Measurements from ENCODE around the gene TMTC1. TPM values are rescaled to one million over a fixed set of nuclear protein-coding genes. Genes with fewer than 3 reads are reported as not detected.
"Not testable (repeated sequence)": the region's sequence is repeated elsewhere in the genome, so short reads cannot be mapped to it uniquely, and the experiment has no call there.

TMTC1 gene
- total RNA-seq, 2 donors from 2014 or later: 15.6 to 20.1 TPM

DNA sequence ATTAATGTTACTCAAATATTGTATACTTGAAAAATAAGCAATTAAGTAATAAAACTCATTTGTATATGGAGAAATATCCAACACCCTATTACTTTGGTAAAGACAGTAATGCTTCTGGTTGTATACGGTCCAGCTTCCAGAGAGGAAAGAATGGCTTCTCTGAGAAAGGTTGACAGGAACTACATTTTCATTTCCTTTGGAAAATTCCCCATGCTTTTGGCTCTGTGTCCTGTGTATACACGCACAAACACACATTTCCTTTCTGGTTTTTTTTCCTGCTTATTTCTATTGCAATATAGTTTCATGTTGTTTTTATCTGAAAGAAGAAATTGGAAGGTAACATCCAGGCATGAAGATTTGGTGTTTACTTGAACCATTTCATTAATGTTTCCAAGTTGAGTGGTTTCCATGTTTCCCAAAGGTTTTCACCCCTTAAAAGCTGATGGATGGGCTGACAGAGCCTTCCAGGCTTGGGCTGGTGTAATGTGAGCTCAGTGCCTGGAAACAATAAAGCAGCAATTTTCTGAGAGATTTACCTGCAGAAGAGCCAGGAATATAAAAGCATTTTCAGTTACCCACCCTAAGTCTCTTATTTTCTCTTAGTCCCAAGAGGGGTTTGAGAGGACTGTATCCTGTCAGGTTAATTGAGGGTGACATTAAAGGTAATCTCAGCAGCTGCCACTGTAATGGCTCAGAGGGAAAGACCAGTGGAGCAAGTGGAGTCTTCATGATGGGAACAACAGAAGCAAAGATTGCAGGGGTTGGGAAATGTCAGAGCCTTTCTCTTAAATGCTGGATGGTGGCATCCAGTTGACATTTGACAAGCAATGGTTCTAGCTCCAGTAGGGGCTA is 33.4 kb upstream of the TMTC1 start:
- DNase-seq: no peak
- no peaks in the 10 kb centered on the region for H3K4me1 ChIP-seq
- 68 to 69% methylated on average over 2 of the region's 2 CpGs for WGBS, 2 donors
- intact Hi-C loops (cut with DNase I): no loop called here
- no peak overlapping the region for H3K27ac ChIP-seq
- H3K4me3 ChIP-seq: no peak overlapping the region
- no peaks in the 10 kb centered on the region for H3K9me3 ChIP-seq
- ATAC-seq: no peak
- TF ChIP-seq, protein P1, sequence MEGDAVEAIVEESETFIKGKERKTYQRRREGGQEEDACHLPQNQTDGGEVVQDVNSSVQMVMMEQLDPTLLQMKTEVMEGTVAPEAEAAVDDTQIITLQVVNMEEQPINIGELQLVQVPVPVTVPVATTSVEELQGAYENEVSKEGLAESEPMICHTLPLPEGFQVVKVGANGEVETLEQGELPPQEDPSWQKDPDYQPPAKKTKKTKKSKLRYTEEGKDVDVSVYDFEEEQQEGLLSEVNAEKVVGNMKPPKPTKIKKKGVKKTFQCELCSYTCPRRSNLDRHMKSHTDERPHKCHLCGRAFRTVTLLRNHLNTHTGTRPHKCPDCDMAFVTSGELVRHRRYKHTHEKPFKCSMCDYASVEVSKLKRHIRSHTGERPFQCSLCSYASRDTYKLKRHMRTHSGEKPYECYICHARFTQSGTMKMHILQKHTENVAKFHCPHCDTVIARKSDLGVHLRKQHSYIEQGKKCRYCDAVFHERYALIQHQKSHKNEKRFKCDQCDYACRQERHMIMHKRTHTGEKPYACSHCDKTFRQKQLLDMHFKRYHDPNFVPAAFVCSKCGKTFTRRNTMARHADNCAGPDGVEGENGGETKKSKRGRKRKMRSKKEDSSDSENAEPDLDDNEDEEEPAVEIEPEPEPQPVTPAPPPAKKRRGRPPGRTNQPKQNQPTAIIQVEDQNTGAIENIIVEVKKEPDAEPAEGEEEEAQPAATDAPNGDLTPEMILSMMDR (IDR thresholded peaks at IDR 0.05): no peak
- TF ChIP-seq POLR2A (IDR thresholded peaks at IDR 0.05): no peak
- H3K27me3 ChIP-seq: no peaks in the 10 kb centered on the region
- no peaks in the 10 kb centered on the region for H3K36me3 ChIP-seq (replicated peaks in 1 of 2; ENCODE audit: insufficient read depth in 1 of 2, low read depth in 2 of 2)

DNA sequence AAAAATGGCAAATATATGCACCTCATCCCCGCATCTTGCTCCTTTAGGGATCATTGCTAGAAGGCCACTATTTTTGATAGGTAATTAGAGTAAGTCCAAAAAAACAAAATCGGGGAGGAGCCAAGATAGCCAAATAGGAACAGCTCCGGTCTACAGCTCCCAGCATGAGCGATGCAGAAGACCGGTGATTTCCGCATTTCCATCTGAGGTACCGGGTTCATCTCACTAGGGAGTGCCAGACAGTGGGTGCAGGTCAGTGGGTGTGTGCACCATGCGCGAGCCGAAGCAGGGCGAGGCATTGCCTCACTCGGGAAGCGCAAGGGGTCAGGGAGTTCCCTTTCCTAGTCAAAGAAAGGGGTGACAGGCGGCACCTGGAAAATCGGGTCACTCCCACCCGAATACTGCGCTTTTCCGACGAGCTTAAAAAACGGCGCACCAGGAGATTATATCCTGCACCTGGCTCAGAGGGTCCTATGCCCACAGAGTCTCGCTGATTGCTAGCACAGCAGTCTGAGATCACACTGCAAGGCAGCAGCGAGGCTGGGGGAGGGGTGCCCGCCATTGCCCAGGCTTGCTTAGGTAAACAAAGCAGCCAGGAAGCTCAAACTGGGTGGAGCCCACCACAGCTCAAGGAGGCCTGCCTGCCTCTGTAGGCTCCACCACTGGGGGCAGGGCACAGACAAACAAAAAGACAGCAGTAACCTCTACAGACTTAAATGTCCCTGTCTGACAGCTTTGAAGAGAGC is 26.0 kb upstream of the TMTC1 start:
- ATAC-seq; H3K4me3 ChIP-seq; H3K9me3 ChIP-seq; H3K27me3 ChIP-seq; DNase-seq; H3K36me3 ChIP-seq (replicated peaks in 1 of 2; ENCODE audit: insufficient read depth in 1 of 2, low read depth in 2 of 2); H3K27ac ChIP-seq; intact Hi-C loops (cut with DNase I); H3K4me1 ChIP-seq: not testable (repeated sequence)
- WGBS, 2 donors: 79 to 89% methylated on average over 16 to 24 of the region's 24 CpGs

DNA sequence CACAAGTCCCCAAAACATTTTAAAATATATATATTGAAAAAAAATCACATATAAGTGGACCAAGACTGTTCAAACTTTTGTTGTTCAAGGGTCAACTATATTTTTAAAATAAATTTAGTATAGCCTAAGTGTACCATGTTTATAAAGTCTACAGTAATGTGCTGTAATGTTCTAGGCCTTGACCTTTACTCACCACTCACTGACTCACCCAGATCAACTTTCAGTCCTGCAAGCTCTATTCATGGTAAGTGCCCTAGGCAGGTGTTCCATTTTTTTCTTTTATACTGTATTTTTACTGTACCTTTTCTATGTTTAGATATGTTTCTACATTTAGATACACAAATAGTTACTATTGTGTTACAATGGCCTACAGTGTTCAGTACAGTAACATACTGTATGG is 23.4 kb upstream of the TMTC1 start:
- H3K4me3 ChIP-seq: no peak overlapping the region
- H3K27me3 ChIP-seq: no peaks in the 10 kb centered on the region
- no peaks in the 10 kb centered on the region for H3K36me3 ChIP-seq (replicated peaks in 1 of 2; ENCODE audit: insufficient read depth in 1 of 2, low read depth in 2 of 2)
- H3K27ac ChIP-seq: no peak overlapping the region
- TF ChIP-seq, protein P1 (IDR thresholded peaks at IDR 0.05): no peak
- TF ChIP-seq POLR2A (IDR thresholded peaks at IDR 0.05): no peak
- no peaks in the 10 kb centered on the region for H3K4me1 ChIP-seq
- ATAC-seq: no peak
- H3K9me3 ChIP-seq: no peaks in the 10 kb centered on the region
- intact Hi-C loops (cut with DNase I): no loop called here
- no peak for DNase-seq

DNA sequence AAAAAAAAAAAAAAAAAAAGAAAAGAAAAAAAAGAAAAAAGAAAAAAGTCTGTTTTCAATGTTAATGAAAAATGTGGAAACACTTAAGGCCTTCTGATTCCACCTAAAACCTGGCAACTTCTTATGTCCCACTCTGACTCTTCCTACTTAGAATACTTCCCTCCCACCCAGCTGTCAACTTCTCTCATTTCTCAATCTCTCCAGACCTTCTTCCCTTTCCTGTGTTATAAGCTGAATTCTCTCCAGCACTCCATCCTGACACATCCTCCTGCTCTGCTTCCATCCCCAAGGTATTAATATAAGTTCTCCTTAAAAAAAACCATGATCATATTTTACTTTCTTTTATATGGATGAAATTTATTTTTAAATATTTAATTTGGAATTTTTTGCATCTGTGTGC is 20.3 kb upstream of the TMTC1 start:
- no peaks in the 10 kb centered on the region for H3K36me3 ChIP-seq (replicated peaks in 1 of 2; ENCODE audit: insufficient read depth in 1 of 2, low read depth in 2 of 2)
- intact Hi-C loops (cut with DNase I): no loop called here
- DNase-seq: no peak

DNA sequence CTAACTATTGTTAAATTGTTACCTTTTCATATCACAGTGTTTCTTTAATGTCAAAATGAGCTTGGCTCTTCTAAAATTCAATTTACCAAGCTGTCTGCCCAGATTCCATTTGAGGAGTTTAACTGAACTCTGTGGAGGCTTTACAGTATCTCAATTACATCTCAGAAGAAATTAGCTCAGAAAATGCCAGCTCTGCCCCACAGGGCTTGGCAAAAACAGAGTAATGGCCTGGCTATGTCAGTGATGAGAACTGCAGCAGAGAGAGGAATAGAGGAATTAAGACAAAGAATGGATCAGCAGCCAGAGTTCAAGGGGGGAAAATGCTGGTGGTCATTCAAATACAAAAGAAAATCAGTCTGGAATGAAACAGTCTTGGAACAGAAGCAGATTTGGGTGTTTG is 15.8 kb upstream of the TMTC1 start:
- TF ChIP-seq, protein P1 (IDR thresholded peaks at IDR 0.05): no peak
- TF ChIP-seq POLR2A (IDR thresholded peaks at IDR 0.05): no peak
- intact Hi-C loops (cut with DNase I): no loop called here
- Histone ChIP-seq H3K27ac (no peak overlapping the region), H3K9me3 (no peaks in the 10 kb centered on the region), H3K27me3 (no peaks in the 10 kb centered on the region), H3K4me3 (no peak overlapping the region), H3K4me1 (no peaks in the 10 kb centered on the region), H3K36me3 (replicated peaks in 1 of 2; ENCODE audit: insufficient read depth in 1 of 2, low read depth in 2 of 2) (no peaks in the 10 kb centered on the region)
- ATAC-seq (no peak), DNase-seq (no peak)

More for the DNA sequence above, 20.3 kb upstream of the TMTC1 start:
- Histone ChIP-seq H3K27me3 (no peaks in the 10 kb centered on the region), H3K9me3 (no peaks in the 10 kb centered on the region), H3K4me1 (no peaks in the 10 kb centered on the region), H3K27ac (no peak overlapping the region), H3K4me3 (no peak overlapping the region)
- no peak for ATAC-seq
- TF ChIP-seq, protein P1 (IDR thresholded peaks at IDR 0.05): no peak
- no peak for TF ChIP-seq POLR2A (IDR thresholded peaks at IDR 0.05)

Measured in body of pancreas (tissue), 4 donors.